HEK293 (cell line): Measurements from ENCODE around the gene DIP2C.

Source experiments
- CTCF ChIP-seq: fragments of 450-650 bp; formaldehyde crosslinking; IDR thresholded peaks from 2 replicates; pipeline ENCODE4 v1.5.1; 2016; ENCODE audit warnings: missing biosample characterization, missing genetic modification characterization
- OSR2 ChIP-seq: fragments of 450-650 bp; formaldehyde crosslinking; IDR thresholded peaks from 2 replicates; pipeline ENCODE4 v1.5.1; 2016; ENCODE audit warnings: missing biosample characterization, missing genetic modification characterization
- PRDM1 ChIP-seq: fragments of 450-650 bp; formaldehyde crosslinking; IDR thresholded peaks from 2 replicates; pipeline ENCODE4; 2016; ENCODE audit warnings: missing biosample characterization, missing genetic modification characterization
- REST ChIP-seq: fragments of 450-650 bp; formaldehyde crosslinking; IDR thresholded peaks from 2 replicates; pipeline ENCODE4 v1.5.1; 2016; ENCODE audit warnings: missing biosample characterization, missing genetic modification characterization
- YY1 ChIP-seq: fragments of 450-650 bp; formaldehyde crosslinking; IDR thresholded peaks from 2 replicates; pipeline ENCODE4 v1.5.1; 2018; ENCODE audit warnings: missing biosample characterization, missing genetic modification characterization
- ZFP37 ChIP-seq: fragments of 450-650 bp; formaldehyde crosslinking; IDR thresholded peaks from 2 replicates; pipeline ENCODE4 v1.5.1; 2016; ENCODE audit warnings: missing biosample characterization, missing genetic modification characterization
- ZNF324 ChIP-seq: fragments of 450-650 bp; formaldehyde crosslinking; IDR thresholded peaks from 2 replicates; pipeline ENCODE4 v1.5.1; 2016; ENCODE audit warnings: missing biosample characterization, missing genetic modification characterization
- ZNF350 ChIP-seq: fragments of 450-650 bp; formaldehyde crosslinking; IDR thresholded peaks from 2 replicates; pipeline ENCODE4 v1.5.0; 2017; ENCODE audit warnings: missing biosample characterization, mild to moderate bottlenecking, missing genetic modification characterization
- ZNF660 ChIP-seq: fragments of 450-650 bp; IDR thresholded peaks from 2 replicates; pipeline ENCODE4 v1.5.1; 2018; ENCODE audit warnings: missing biosample characterization, mild to moderate bottlenecking, missing genetic modification characterization
- ZNF747 ChIP-seq: fragments of 450-650 bp; formaldehyde crosslinking; IDR thresholded peaks from 2 replicates; pipeline ENCODE4 v1.5.1; 2016; ENCODE audit warnings: missing biosample characterization, missing genetic modification characterization
- TF ChIP-seq, protein P1 (sequence below): IDR thresholded peaks from 2 replicates; pipeline ENCODE4 v1.6.1; 2011; ENCODE audit warnings: mild to moderate bottlenecking, low read depth, low read length, borderline replicate concordance

GRCh38 chr10:623477-624311 is 65.8 kb downstream of the DIP2C start:
- TF ChIP-seq CTCF (tag by site-specific recombination) = no peak
- no peak for TF ChIP-seq ZNF350 (tag by site-specific recombination)
- no peak for TF ChIP-seq OSR2 (tag by site-specific recombination)
- TF ChIP-seq YY1 (tag by site-specific recombination) = no peak
- TF ChIP-seq PRDM1 (tag by site-specific recombination) = no peak
- TF ChIP-seq, protein P1, sequence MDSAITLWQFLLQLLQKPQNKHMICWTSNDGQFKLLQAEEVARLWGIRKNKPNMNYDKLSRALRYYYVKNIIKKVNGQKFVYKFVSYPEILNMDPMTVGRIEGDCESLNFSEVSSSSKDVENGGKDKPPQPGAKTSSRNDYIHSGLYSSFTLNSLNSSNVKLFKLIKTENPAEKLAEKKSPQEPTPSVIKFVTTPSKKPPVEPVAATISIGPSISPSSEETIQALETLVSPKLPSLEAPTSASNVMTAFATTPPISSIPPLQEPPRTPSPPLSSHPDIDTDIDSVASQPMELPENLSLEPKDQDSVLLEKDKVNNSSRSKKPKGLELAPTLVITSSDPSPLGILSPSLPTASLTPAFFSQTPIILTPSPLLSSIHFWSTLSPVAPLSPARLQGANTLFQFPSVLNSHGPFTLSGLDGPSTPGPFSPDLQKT = no peak
- no peak for TF ChIP-seq ZFP37 (tag by site-specific recombination)
- TF ChIP-seq ZNF747 (tag by site-specific recombination) = no peak
- no peak for TF ChIP-seq ZNF324
- no peak for TF ChIP-seq ZNF660 (tag by site-specific recombination)
- no peak for TF ChIP-seq REST (tag by site-specific recombination)
